Neuronal stem cell (in vitro differentiated cells): ENCODE measurements around the gene IMMP2L.

Experiments used
- DNase-seq: peaks from one replicate; pipeline ENCODE4 v3.0.0-alpha.2; 2013; ENCODE audit warnings: low spot score
- H2AFZ ChIP-seq: one replicate; pipeline ENCODE4 v1.6.1; 2013; ENCODE audit warnings: mild to moderate bottlenecking, low read length, inconsistent platforms
- H2AK5ac ChIP-seq: 2 replicates; pipeline ENCODE4 v1.6.1; 2013; ENCODE audit warnings: low read depth, mild to moderate bottlenecking, inconsistent platforms, low read length, moderate library complexity, mixed read lengths
- H2BK120ac ChIP-seq: 2 replicates; pipeline ENCODE4 v1.6.1; 2013; ENCODE audit warnings: low read depth, mild to moderate bottlenecking, inconsistent platforms, low read length, moderate library complexity, mixed read lengths
- H2BK12ac ChIP-seq: one replicate; pipeline ENCODE4 v1.6.1; 2013; ENCODE audit warnings: low read length, inconsistent platforms
- H2BK15ac ChIP-seq: 2 replicates; pipeline ENCODE4 v1.6.1; 2013; ENCODE audit warnings: mild to moderate bottlenecking, low read length, inconsistent platforms, mixed read lengths
- H2BK5ac ChIP-seq: one replicate; pipeline ENCODE4 v1.6.1; 2013; ENCODE audit warnings: inconsistent platforms, mild to moderate bottlenecking, low read length, moderate library complexity
- H3K14ac ChIP-seq: one replicate; pipeline ENCODE4 v1.6.1; 2013; ENCODE audit warnings: low read length, inconsistent platforms
- H3K18ac ChIP-seq: 2 replicates; pipeline ENCODE4 v1.6.1; 2013; ENCODE audit warnings: low read length, inconsistent platforms
- H3K23ac ChIP-seq: 2 replicates; pipeline ENCODE4 v1.6.1; 2013; ENCODE audit warnings: low read depth, mild to moderate bottlenecking, mixed read lengths, low read length, inconsistent platforms; ENCODE audit not compliant: poor library complexity
- H3K27ac ChIP-seq: replicated peaks from 3 replicates; pipeline ENCODE4 v1.5.1; 2013; ENCODE audit warnings: low read length, inconsistent platforms
- H3K27me3 ChIP-seq, 3 experiments: 2 replicates each; pipeline ENCODE4 v1.6.1; 2013; ENCODE audit warnings: low read length in 3 of 3, mild to moderate bottlenecking in 2 of 3, inconsistent platforms in 1 of 3, low read depth in 1 of 3, mixed read lengths in 1 of 3, moderate library complexity in 1 of 3; ENCODE audit not compliant: control insufficient read depth in 3 of 3, insufficient read depth in 3 of 3
- H3K36me3 ChIP-seq, 2 donors: replicated peaks in 1 of 2; 2 replicates each; pipeline ENCODE4 v1.6.1; 2013; ENCODE audit warnings: low read length in 2 of 2; ENCODE audit not compliant: control insufficient read depth in 2 of 2, insufficient read depth in 2 of 2
- H3K4ac ChIP-seq: 2 replicates; pipeline ENCODE4 v1.6.1; 2013; ENCODE audit warnings: inconsistent platforms, mild to moderate bottlenecking, low read length, moderate library complexity
- H3K4me1 ChIP-seq, 2 donors: 1 replicate in 1 of 2; 2 replicates in 1 of 2; pipeline ENCODE4 v1.6.1; 2013; ENCODE audit warnings: low read length in 2 of 2, low read depth in 1 of 2; ENCODE audit not compliant: control insufficient read depth in 2 of 2, insufficient read depth in 1 of 2
- H3K4me2 ChIP-seq: one replicate; pipeline ENCODE4 v1.6.1; 2013; ENCODE audit warnings: mild to moderate bottlenecking, low read length, inconsistent platforms; ENCODE audit not compliant: insufficient read depth, poor library complexity, severe bottlenecking
- H3K4me3 ChIP-seq, 2 donors: 2 replicates each; pipeline ENCODE4 v1.5.1; 2013; ENCODE audit warnings: low read length in 2 of 2, mild to moderate bottlenecking in 2 of 2, inconsistent platforms in 1 of 2, moderate library complexity in 1 of 2
- H3K79me1 ChIP-seq: one replicate; pipeline ENCODE4 v1.6.1; 2013; ENCODE audit warnings: low read depth, mild to moderate bottlenecking, inconsistent platforms, low read length, moderate library complexity
- H3K9ac ChIP-seq: one replicate; pipeline ENCODE4 v1.6.1; 2013; ENCODE audit warnings: mild to moderate bottlenecking, low read depth, low read length, inconsistent platforms; ENCODE audit not compliant: poor library complexity
- H3K9me3 ChIP-seq, 2 donors: replicated peaks in 1 of 2; 2 replicates each; pipeline versions ENCODE3 to v1.6.1; 2013; ENCODE audit warnings: low read length in 2 of 2, mild to moderate bottlenecking in 2 of 2, inconsistent platforms in 1 of 2, low read depth in 1 of 2, mixed read lengths in 1 of 2, moderate library complexity in 1 of 2; ENCODE audit not compliant: control insufficient read depth in 2 of 2, insufficient read depth in 1 of 2
- H4K8ac ChIP-seq: one replicate; pipeline ENCODE4 v1.6.1; 2013; ENCODE audit warnings: low read depth, mild to moderate bottlenecking, inconsistent platforms, low read length, moderate library complexity
- H4K91ac ChIP-seq: one replicate; pipeline ENCODE4 v1.6.1; 2013; ENCODE audit warnings: low read length, low read depth, mild to moderate bottlenecking, inconsistent platforms; ENCODE audit not compliant: poor library complexity
- WGBS, 2 donors: extraction: QIAGEN DNeasy Blood & Tissue Kit; methylation state at CpG; one replicate each; pipeline ENCODE4 v1.1.7; 2013; ENCODE audit warnings: missing lambda C conversion rate in 2 of 2, mixed read lengths in 1 of 2; ENCODE audit not compliant: insufficient read length in 2 of 2, insufficient replicate concordance in 1 of 2; ENCODE audit errors: extremely low coverage in 2 of 2; 5-methylcytosine and 5-hydroxymethylcytosine counted together

Gene IMMP2L

DNA sequence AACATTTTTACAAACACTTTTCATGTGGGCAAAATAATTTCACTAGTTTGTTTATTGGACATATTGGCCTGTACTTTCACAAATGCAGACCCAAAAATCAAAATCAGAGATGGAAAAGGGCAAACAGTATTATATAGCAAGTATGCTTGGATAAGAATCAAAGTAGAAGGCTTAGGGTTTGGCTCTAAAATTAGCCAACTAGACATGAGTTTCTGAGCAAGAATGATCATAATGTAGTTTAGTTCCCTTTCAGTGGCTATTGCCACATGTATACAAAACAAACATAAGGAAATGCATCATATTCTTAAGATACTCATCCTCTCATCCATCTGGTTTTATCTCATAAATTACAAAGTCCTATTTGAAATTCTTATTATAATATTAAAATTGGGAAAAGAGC, 132.5 kb downstream of the IMMP2L start:
- Histone ChIP-seq H3K23ac (no peak overlapping the region), H3K27ac (no peak overlapping the region), H4K8ac (no peak overlapping the region), H2AK5ac (no peak overlapping the region), H2BK15ac (no peak overlapping the region), H3K18ac (no peak overlapping the region), H2AFZ (no peak overlapping the region), H2BK12ac (no peak overlapping the region), H3K9ac (no peak overlapping the region), H3K79me1 (no peaks in the 10 kb centered on the region), H3K4me3 (no peak overlapping the region), H3K14ac (no peak overlapping the region), H3K4me1 (no peaks in the 10 kb centered on the region), H4K91ac (no peak overlapping the region), H3K36me3 (no peaks in the 10 kb centered on the region), H3K4ac (no peak overlapping the region), H2BK120ac (no peak overlapping the region), H3K27me3 (no peaks in the 10 kb centered on the region), H2BK5ac (no peak overlapping the region), H3K4me2 (no peak overlapping the region), H3K9me3 (peaks cover 0 to 4% of the 10 kb centered on the region in 2 donors)
- DNase-seq: no peak

DNA sequence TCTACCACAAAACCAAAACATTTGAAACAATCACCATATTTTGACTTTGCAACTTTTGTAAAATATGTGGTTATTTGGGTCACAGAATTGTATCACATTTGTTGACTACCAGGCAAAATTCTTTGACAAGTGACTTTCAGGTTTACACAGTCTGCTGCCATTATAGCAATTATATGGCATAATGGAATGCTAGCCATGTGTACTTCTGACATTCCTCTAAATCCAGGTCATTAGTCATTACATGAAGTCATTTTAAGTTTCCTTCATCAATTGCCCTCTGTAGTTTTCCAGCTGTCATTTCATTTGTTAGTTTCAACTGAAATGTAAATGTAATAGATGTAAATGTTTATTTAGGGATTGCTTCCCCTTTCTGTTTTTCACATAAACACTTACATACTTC, 137.5 kb downstream of the IMMP2L start:
- H2AFZ ChIP-seq: no peak overlapping the region
- no peak overlapping the region for H2BK5ac ChIP-seq
- H2BK12ac ChIP-seq: no peak overlapping the region
- H3K36me3 ChIP-seq: no peaks in the 10 kb centered on the region
- no peak overlapping the region for H4K91ac ChIP-seq
- no peak overlapping the region for H3K4me3 ChIP-seq
- H3K27me3 ChIP-seq: no peaks in the 10 kb centered on the region
- H3K27ac ChIP-seq: no peak overlapping the region
- no peak overlapping the region for H3K9ac ChIP-seq
- H2BK120ac ChIP-seq: no peak overlapping the region
- no peak overlapping the region for H3K4me2 ChIP-seq
- no peak overlapping the region for H2AK5ac ChIP-seq
- DNase-seq: no peak
- no peak overlapping the region for H2BK15ac ChIP-seq
- H3K23ac ChIP-seq: no peak overlapping the region
- H3K4me1 ChIP-seq: no peaks in the 10 kb centered on the region
- no peak overlapping the region for H3K14ac ChIP-seq
- no peaks in the 10 kb centered on the region for H3K79me1 ChIP-seq
- no peak overlapping the region for H4K8ac ChIP-seq
- no peak overlapping the region for H3K4ac ChIP-seq
- no peak overlapping the region for H3K18ac ChIP-seq
- H3K9me3 ChIP-seq: no peaks in the 10 kb centered on the region

DNA sequence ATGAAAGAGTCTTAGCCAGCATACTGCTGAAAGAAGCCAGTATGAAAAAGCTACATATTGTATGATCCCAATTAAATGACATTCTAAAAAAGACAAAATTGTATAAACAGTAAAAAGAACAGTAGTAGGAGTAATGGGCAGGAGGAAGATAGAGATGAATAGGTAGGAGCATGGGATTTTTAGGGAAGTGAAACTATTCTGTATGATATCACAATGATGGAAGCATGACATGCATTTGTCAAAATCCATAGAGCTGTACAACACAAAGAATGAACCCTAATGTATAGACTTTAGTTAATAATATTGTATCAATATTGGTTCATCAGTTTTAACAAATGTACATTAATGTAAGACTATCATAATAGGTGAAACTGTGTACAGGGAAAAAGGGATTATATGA, 147.9 kb downstream of the IMMP2L start:
- H2AFZ ChIP-seq: peak overlapping the region; percentile 84
- no peak overlapping the region for H3K14ac ChIP-seq
- H3K9me3 ChIP-seq: no peaks in the 10 kb centered on the region
- no peaks in the 10 kb centered on the region for H3K27me3 ChIP-seq
- H3K18ac ChIP-seq: no peak overlapping the region
- H3K4me3 ChIP-seq: no peak overlapping the region
- H2BK5ac ChIP-seq: no peak overlapping the region
- no peak overlapping the region for H2BK12ac ChIP-seq
- no peak overlapping the region for H3K4me2 ChIP-seq
- H3K79me1 ChIP-seq: no peaks in the 10 kb centered on the region
- no peak overlapping the region for H4K8ac ChIP-seq
- no peak overlapping the region for H2BK120ac ChIP-seq
- peaks cover 1 to 10% of the 10 kb centered on the region in 2 donors for H3K4me1 ChIP-seq
- DNase-seq: no peak
- H3K4ac ChIP-seq: no peak overlapping the region
- H3K27ac ChIP-seq: no peak overlapping the region
- H2BK15ac ChIP-seq: no peak overlapping the region
- no peak overlapping the region for H2AK5ac ChIP-seq
- H3K36me3 ChIP-seq: no peaks in the 10 kb centered on the region
- no peak overlapping the region for H4K91ac ChIP-seq
- no peak overlapping the region for H3K9ac ChIP-seq
- no peak overlapping the region for H3K23ac ChIP-seq

DNA sequence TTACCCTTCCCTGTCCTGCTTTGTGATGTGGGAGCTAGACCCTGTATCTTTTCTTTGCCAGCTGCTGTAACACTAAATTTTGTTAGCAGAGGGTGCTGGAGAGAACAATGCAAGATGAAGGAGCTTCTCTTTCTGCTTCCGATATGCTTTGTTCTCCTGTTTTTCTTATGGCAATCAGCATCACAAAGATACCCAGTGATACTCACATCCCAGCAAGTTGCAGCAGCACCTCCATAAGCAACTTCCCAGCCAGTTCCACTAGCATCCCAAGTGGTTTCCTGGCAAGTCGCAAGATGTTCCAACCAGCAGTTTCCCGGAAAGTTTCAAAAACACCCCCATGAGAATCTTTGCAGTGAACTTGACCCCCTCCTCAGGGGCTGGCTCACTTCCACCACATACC, 148.6 kb downstream of the IMMP2L start:
- Histone ChIP-seq H2BK12ac (no peak overlapping the region), H3K4me3 (peak overlapping the region in 1 of 2 donors; percentile 21), H3K27ac (no peak overlapping the region), H3K9me3 (no peaks in the 10 kb centered on the region), H4K91ac (no peak overlapping the region), H3K79me1 (no peaks in the 10 kb centered on the region), H3K4ac (no peak overlapping the region), H2BK15ac (no peak overlapping the region), H3K27me3 (no peaks in the 10 kb centered on the region), H2AFZ (peak overlapping the region; percentile 84), H3K23ac (no peak overlapping the region), H3K4me2 (no peak overlapping the region), H3K9ac (no peak overlapping the region), H4K8ac (no peak overlapping the region), H3K36me3 (no peaks in the 10 kb centered on the region), H3K18ac (no peak overlapping the region), H2BK120ac (no peak overlapping the region), H3K4me1 (peaks cover 1 to 10% of the 10 kb centered on the region in 2 donors), H2AK5ac (no peak overlapping the region), H3K14ac (no peak overlapping the region), H2BK5ac (no peak overlapping the region)
- DNase-seq: no peak
- no CpG with 5 or more reads among the region's 3 CpGs for WGBS, 2 donors
